ENCODE data around the gene GSC2.

The GSC2 gene

GRCh38 chr22:19132693-19133400 lies 17.2 kb downstream of the GSC2 start:
- DNase-seq = no peak

- DNase-seq = no peak
Observed at GRCh38 chr22:19132153-19132552, 17.9 kb downstream of the GSC2 start.

- no peak for DNase-seq
Observed at GRCh38 chr22:19131685-19132015, 18.4 kb downstream of the GSC2 start.

- no peak for DNase-seq
Observed at GRCh38 chr22:19130959-19131684, 19.0 kb downstream of the GSC2 start, which contains the start of gene TSSK2. TSSK2 (plus strand) TSS chr22:19131308; CDS start chr22:19131400, 92 bp downstream.

GRCh38 chr22:19129871-19130270 lies 20.2 kb downstream of the GSC2 start:
- DNase-seq = no peak

GRCh38 chr22:19128946-19129727 lies 21.0 kb downstream of the GSC2 start:
- DNase-seq = no peak

GRCh38 chr22:19128009-19128401 lies 22.1 kb downstream of the GSC2 start:
- DNase-seq = no peak

- DNase-seq = no peak
Observed at GRCh38 chr22:19127329-19128008, 22.6 kb downstream of the GSC2 start.

- DNase-seq = no peak
Observed at GRCh38 chr22:19126309-19127273, 23.5 kb downstream of the GSC2 start.

- DNase-seq = no peak
Observed at GRCh38 chr22:19125474-19126308, 24.4 kb downstream of the GSC2 start.

- no peak for DNase-seq
Observed at GRCh38 chr22:19125011-19125410, 25.1 kb downstream of the GSC2 start.

- no peak for DNase-seq
Observed at GRCh38 chr22:19124377-19124776, 25.7 kb downstream of the GSC2 start.

- no peak for DNase-seq
Observed at GRCh38 chr22:19123936-19124335, 26.2 kb downstream of the GSC2 start.

GRCh38 chr22:19122752-19123492 lies 27.2 kb downstream of the GSC2 start:
- DNase-seq = no peak

- DNase-seq = peak; percentile 98
Observed at GRCh38 chr22:19122143-19122751, 27.8 kb downstream of the GSC2 start, which contains the start of gene DGCR2. DGCR2 (minus strand) TSS chr22:19122412; CDS start chr22:19122206, 206 bp downstream.

- DNase-seq = no peak
Observed at GRCh38 chr22:19121631-19122142, 28.4 kb downstream of the GSC2 start.

GRCh38 chr22:19120829-19121630 lies 29.1 kb downstream of the GSC2 start:
- peak; percentile 50 for DNase-seq

- no peak for DNase-seq
Observed at GRCh38 chr22:19119949-19120348, 30.1 kb downstream of the GSC2 start.

Measured in activated CD4-positive, alpha-beta T cell treated with anti-CD3 and anti-CD28 coated beads for 48 hours (primary cell).